HG03521 (cell line): ENCODE measurements around the gene CHCHD3.
A peak's percentile ranks its signal among the peaks of the same experiment; 100 is the strongest.

Source experiments
- ATAC-seq: cut with Tn5 transposase; IDR thresholded peaks from one replicate; pipeline ENCODE4 v1.9.1; 2021; ENCODE audit warnings: mild to moderate bottlenecking, moderate library complexity; ENCODE audit not compliant: unreplicated experiment

The CHCHD3 gene

DNA sequence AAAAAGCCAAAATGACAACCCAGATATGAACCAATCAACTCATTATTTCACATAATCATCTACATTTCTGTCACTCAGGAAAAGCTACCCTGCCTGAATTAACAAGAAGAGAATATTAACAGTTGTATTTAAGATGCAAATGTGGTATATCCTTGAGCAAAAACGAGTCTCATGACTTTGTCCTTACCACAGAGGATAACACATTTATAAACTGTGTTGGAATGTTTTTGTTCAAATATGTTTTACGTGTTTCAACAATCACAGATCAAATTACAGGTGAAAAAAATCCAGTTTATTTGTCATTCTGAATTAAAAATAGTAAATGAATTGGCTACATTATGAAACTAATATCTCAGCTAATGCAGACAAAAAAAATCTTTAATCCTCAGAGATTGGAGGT, 34.6 kb downstream of the CHCHD3 start:
- ATAC-seq: no peak

DNA sequence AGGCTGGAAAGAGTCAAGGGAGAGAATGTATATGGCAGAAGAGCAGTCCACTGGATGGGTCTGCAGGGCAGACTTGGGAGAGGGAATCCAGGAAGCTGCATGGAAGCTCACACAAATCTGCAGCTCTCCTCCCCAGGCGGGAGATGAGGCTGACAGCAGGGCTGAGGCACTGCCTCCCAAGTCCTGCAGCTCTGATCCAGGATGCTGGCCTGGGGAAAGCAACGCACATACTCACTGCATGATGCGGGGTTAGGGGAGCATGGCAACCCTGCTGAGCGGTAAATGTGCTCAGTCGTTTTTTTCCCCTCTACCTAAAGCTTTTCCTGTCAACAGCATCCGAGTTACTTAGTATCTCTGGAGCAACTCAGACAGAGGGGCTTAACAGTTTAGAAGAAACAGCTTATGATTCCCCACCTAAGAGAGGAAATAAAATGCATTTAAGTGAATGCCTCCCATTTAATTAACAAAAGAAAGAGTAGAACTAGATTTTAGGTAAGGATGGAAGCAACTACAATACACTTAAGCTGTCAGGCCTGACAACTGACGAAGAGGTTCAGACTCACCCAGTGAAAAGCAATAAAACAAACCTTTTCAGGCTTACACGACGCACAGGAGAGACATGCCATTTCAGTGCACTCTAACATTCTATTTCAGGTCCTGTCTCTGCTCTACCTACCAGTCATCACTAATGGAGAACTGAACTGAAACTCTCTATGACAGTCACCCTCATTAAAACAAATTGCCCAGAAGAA, 37.0 kb downstream of the CHCHD3 start:
- no peak for ATAC-seq

DNA sequence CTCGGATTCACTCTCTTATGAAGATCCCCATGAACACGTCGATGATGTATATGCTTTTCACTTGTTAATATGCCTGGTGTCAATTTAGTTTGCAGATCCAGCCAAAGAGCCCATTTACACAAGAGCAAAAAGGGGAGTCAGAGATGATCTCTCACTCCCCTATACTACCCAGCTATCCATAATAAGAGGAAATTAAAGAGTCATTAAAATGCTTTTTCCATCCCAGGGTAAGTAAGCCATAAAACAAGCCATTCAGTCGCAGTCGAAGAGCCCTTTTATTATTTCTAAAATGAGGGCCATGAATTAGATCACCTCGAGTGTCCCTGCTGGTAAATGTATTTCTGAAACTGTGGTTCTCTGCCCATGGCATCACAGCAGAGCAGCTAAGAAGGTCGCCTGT, 41.2 kb downstream of the CHCHD3 start:
- no peak for ATAC-seq

DNA sequence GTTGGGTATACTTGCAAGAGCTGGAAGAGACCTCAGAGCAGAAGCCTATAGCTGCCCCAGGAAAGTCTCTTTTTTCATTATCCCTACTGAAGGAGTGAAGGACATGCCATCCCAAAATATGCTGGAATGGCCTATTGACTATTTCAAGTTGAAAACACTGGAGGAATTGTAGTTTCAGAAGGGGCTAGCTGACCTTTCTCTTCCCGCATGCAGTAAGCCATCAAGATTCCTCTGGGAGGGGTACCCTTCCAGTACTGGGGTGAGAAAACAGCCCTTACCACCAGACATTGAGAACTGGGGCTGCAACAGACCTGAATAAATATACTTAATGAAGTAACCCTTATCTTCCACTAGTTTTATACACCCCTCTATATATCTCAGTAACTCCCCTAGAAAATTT, 41.7 kb downstream of the CHCHD3 start:
- ATAC-seq: no peak

DNA sequence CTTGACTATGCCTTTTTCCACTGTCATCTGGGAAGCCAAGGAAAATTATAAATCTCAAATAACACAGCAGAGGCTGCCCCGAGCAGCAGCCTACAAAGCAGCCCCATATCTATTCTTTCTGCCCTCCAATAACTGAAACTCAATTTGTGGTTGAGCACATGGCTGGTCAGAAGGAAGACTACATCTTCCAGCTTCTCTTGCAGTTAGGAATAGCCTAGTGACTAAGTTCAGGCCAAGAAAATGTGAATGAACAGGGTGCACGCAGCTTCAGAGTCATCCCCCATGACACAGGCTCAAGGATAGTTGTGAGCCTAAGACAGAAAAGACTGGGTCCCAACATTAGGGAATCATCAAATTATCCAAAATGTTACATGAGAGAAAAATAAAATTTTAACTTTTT, 42.3 kb downstream of the CHCHD3 start:
- ATAC-seq: no peak

DNA sequence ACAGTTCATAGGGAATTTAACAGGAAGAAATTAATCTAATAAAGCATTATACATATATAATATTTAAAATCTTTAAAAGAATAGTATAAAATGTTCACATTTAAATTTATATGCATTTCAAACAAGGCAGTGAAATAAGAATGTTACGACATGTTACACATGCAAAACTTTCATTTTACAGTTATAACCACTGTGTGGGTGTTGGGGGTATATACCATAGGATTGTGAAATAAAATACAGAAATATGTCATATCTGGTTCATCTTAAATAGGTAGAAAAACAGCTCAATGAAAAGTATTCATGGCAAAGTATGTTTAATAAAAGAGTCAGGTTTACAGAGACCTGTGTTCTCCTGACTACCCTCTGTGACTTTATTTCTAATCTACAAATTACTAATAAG, 45.6 kb downstream of the CHCHD3 start:
- no peak for ATAC-seq

DNA sequence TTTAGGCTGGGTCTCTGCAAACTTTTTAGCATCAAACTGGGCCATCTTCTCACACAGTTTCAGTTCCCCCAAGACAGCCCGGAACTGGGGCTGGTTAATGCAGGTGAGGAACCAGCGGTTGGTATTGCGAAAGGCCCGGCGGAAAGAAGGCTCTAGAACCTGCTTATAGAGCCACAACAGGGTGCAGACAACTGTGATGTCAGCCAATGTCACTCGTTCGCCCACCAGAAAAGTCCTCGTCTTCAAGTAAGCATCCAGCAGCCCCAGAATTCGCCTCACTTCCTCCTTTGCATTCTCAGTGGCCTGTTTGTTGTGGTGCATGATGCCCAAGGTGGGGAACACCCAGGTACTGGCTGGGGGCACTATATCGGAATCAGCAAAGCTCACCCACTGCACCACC, 46.6 kb downstream of the CHCHD3 start:
- peak; percentile 95 for ATAC-seq

DNA sequence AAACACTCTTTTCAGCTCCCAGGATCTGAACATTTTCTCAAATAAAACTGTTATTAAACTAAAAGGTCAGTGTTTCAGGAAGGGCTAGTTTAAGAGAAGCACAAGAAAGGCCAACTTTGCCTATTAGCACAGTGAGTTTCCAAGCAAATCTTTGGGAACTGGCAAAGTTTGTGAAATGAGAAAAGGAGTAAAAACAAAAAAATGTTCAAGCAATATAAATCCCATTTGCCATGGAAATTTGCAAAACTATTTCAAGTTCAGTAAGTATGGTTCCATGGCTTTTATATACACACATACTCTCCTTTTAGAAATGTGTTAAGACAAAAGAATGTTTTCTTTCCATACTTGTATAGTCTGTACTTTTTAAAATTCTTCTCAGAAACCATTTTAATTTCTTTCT, 51.5 kb downstream of the CHCHD3 start:
- ATAC-seq: no peak

DNA sequence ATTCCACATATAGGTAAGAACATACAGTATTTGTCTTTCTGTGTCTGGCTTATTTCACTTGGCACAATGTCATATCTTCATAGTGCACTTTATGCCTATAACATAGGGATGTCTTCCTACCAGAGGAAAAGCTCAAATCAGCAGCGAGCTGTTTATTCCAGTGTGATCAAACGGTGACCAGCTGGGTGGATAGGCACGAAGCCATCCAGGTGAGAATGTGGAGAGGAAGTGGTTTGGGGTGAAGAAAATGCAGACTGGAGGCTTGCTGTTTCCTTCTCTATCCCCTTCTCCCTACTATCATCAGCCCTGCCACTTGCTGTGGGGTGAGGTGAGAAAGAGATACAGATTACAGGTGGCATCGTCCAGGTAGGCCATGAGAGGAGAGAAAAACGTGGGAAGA, 52.4 kb downstream of the CHCHD3 start:
- ATAC-seq: no peak

DNA sequence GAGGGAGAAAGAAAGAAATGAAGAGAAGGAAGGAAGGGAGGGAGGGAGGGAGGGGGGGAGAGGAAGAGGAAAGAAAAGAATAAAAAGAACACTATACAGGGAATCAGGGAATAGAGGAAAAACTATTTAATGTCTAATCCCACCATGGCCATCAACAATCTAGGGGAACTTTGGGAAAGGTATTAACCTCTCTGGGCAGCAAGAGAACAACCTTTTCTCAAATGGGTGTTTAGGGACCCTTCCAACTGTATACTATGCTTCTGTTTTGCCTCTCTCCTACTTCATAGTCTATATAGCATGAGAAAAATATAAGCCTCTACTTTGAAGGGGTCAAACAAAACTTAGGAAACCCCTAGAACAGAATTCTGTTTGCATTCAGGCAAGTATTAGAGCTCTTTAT, 54.5 kb downstream of the CHCHD3 start:
- no peak for ATAC-seq

DNA sequence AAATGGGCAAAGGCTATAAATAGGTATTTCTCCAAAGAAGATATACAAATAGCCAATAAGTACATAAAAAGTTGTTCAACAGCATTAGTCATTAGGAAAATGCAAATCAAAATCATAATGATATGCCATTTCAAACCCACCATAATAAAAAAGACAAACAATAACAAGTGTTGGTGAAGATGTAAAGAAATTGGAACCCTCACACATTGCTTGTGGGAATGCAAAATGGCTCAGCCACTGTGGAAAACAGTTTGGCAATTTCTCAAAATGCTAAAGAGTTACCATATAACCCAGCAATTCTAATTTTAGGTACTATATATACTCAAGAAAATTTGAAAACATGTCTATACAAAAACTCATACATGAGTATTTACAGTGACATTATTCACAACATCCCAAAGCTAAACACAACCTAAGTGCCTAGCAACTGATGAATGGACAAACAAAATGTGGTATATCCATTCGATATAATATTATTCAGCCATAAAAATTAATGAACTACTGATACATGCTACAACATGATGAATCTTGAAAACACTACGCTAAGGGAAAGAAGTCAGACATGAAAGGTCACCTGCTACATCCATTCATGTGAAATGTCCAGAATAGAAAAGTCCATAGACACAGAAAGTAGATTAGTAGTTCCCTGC, 55.6 kb downstream of the CHCHD3 start:
- no peak for ATAC-seq

DNA sequence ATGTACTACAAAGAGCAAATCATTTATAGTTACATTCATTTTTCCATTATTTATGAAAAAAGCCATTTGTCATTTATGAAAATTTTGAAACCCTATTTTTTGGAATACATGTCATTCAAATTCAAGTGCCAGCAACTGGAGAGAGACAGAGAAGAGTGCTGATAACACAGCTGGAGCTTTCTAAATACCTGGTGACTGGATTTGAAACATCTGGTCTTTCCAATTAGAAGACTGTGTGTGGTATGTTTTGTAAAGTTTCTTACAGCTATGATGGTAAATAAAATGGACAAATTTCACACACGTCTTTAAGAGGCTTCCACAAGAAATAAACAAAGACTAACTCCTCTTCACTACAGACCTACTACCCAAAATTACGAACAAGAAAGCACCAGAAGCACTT, 56.8 kb downstream of the CHCHD3 start:
- no peak for ATAC-seq

DNA sequence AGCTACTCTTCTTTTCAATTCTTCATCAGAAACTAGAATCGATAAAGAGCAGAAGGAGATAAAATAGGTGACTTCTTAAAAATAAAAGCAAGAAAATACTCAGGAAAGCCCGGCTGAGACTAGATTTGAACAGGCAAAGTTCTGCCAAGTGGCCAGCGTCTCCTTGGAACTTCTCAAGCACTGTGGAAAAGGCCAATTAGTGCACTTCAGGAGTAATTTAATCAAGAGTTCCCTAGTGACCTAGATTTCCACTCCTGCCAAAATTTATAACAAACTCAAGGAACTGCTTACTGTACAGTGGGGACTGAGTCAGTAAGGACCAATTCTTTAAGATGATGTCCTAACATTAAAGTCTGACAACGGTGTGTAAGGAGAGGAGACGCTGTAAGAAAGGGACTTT, 57.3 kb downstream of the CHCHD3 start:
- no peak for ATAC-seq

DNA sequence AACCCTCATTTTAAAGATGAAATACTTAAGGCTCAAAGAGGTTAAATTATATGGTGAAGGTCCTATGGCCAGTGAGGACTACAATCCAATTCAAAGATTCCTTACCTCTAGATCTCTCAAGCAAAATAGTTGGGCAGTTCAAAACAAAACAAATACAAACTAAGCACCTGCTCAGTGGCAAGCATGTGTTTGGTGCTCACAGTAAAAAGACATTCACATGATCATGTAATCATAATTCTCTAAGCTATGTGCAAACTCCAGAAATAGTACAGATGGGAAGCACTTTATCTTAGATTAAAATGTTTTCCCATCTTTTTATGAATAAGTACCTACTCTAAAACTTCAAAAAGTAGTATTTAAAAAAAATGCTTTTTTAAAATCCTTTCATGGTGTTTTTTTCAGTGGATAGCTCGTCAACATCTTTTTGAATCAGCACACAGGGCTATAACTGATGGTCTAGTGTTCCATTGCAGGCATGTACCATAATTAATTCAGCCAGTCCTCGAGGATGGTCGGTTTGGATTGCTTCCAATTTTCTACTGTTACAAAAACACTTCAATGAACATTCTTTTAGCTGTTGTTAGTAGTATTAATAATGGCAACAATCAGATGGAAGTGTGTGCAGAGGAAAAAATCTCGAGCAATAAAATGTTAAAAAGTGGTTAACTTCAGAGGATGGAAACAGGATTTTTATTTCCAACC, 58.4 kb downstream of the CHCHD3 start:
- ATAC-seq: no peak

DNA sequence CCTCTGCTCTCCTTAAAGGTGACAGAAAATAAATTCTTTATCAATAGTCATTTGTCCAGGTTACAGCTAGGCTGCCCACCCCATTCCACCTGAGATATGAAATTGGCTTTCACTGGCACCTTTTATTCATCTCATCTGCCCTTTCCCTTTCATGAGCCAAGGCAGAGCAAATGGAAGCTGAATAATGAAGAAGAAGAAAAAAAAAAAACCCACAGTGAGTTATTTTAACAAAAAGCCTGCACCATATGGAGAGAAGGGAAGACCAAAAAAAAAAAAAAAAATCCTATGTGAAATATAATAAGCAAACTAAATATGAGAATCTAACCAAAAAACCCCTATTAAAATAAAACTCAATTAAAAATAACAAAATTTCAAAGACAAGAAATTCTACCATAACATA, 59.2 kb downstream of the CHCHD3 start:
- no peak for ATAC-seq

DNA sequence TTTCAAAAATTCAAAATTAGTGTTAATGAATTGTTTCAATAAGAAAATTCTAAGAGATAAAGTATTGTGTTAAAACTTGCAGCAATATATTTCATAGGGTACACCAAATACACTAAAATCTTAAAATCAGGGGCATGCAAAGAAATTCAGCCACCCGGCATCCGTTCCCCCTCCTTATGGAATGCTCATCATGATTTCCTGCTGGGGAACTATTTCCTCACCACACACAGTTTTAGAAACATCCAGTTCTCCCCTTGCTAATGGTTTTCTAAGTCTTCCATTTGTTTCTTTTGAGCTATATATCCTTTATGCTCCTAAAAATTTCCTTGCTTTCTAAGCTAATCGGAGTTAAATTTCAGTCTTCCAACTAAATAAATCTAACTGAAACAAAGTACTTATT, 60.7 kb downstream of the CHCHD3 start:
- no peak for ATAC-seq

DNA sequence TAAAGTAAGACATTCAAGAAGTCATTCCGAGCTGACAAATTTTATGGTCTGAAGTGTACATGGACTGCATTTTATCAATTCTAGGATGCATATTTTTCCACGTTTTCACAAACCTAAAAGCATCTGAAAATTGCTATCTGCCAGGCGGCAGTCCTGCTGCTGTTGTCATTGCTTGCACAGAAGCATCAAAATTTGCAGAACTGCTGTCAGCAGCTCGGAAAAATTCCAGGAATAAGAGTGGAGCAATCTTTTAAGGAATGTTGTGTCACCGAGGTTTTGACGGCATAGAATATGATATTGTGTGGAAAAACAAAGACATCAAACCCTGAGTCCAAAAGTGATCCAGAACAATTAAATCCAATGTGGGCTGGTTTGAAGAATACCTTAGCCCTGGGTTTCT, 61.4 kb downstream of the CHCHD3 start:
- no peak for ATAC-seq

DNA sequence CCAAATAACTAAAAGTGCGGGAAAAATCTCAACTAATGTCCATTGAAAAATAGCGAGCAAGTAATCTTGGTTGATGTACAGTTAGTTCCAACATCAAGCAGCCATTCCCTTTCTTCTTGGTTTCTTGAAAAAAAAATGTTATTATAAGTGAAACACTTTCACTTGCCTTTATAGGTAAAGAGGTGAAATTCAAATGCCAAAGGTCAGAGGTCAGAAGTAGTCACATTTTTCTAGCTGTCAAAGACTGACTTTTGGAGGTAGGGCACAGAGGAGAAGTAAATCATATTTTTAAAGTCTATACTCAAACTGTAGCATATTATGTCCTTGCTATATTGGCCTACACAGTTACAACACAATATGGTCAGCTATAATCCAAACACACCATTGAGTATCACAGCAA, 62.3 kb downstream of the CHCHD3 start:
- no peak for ATAC-seq

DNA sequence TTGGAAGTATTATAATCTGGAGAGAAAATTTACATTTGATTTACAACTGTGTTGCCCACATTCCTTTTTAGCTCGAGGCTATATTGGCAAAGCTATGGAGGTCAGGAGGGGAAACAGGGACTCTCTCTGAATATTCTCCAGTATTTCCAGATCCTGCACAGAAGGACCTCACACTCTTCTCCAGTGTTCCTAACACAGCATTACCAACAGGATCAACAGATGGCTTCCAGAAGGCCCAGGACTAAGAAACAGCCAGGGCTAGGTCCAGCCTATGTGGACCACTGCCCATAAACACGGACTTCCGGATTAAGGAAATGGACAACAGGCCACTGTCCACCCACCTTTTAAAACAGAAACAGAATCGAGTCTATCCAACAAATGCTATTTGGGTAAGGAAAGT, 65.3 kb downstream of the CHCHD3 start:
- ATAC-seq: no peak

DNA sequence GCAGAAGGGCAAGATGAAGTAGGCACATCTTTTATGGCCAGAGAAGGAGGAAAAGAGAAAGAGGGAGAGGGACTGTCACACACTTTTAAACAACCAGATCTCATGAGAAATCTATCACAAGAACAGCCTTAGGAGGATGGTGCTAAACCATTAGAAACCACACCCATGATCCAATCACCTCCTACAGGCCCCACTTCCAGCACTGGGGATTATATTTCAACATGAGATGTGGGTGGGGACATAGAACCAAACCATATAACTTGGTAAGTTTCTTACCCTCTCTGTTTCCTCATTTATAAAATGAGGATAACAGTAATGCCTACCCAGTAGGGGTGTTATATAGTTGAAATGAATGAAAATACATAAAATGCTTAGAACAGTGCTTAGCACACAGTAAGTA, 66.0 kb downstream of the CHCHD3 start:
- ATAC-seq: no peak

DNA sequence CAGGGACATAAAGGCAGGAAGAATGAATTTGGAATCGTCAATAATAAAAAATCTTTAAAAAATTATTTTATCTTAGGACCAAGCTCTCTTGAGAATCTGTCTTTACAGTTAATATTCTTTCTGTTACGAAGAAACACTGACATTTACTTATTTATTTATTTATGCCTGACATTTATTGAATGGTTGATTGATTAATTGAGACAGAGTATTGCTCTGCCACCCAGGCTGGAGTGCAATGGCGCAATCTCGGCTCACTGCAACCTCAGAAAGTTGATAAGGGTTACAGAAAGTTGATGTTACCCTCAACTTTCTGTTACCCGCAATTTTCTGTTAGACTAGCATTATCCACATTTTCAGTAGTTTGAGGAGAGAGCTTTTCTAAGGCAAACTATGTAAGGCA, 70.1 kb downstream of the CHCHD3 start:
- ATAC-seq: no peak
